A549 (cell line): ENCODE results near the gene SIM1. TPM values are rescaled to one million over a fixed set of nuclear protein-coding genes. Genes with fewer than 3 reads are reported as not detected.

Source experiments
- ATAC-seq, 2 experiments: fragments of 200-7000 bp in 1 of 2; fragments of >200 bp in 1 of 2; cut with Nextera tagmentation in 1 of 2; cut with Tn5 transposase in 1 of 2; 3 replicates each; pipeline versions ENCODE4 v1.8.0 to v1.9.1; 2018 to 2020; ENCODE audit warnings: mild to moderate bottlenecking in 1 of 2, moderate library complexity in 1 of 2
- CTCF ChIA-PET: fragments of 300-600 bp; sonication (Branson Sonifier 250); formaldehyde crosslinking; extraction: SDS; loops from one replicate; lab custom pipeline; 2021; ENCODE audit warnings: antibody characterized with exemption, inconsistent platforms; lab: Yijun Ruan, JAX
- POLR2A ChIA-PET: fragments of 350-600 bp; formaldehyde crosslinking; extraction: SDS; loops from one replicate; lab custom pipeline; 2021; ENCODE audit warnings: antibody characterized with exemption, inconsistent platforms; lab: Yijun Ruan, JAX
- DNase-seq, 2 experiments: peaks; one replicate each; pipeline versions ENCODE4 v3.0.0 to v3.0.0-alpha.2; 2011 to 2016; ENCODE audit warnings: low read depth in 1 of 2, low spot score in 1 of 2
- FAIRE-seq: peaks from 2 replicates; lab custom pipeline; 2011; peaks lifted over from hg19 to GRCh38; lab: Jason Lieb, UNC
- H3K27ac ChIP-seq, 2 experiments: fragments of >200 bp; sonication (Bioruptor Twin); formaldehyde crosslinking; 3 replicates each; pipeline ENCODE4 v1.5.1; 2016 to 2017
- H3K4me1 ChIP-seq: fragments of >200 bp; sonication (Bioruptor Twin); formaldehyde crosslinking; 3 replicates; pipeline ENCODE4 v1.6.1; 2016
- H3K4me2 ChIP-seq: fragments of >200 bp; sonication (Bioruptor Twin); formaldehyde crosslinking; 3 replicates; pipeline ENCODE4 v1.6.1; 2016
- H3K4me3 ChIP-seq: fragments of >200 bp; sonication (Bioruptor Twin); formaldehyde crosslinking; 3 replicates; pipeline ENCODE4 v1.5.1; 2016
- H3K9me3 ChIP-seq: fragments of >200 bp; sonication (Bioruptor Twin); formaldehyde crosslinking; 3 replicates; pipeline ENCODE4 v1.6.1; 2016
- CBX8 ChIP-seq: fragments of 200-600 bp; sonication (generic); IDR thresholded peaks from 2 replicates; pipeline ENCODE4 v1.6.1; 2016
- EP300 ChIP-seq, 2 experiments: fragments of >200 bp; sonication (Bioruptor Twin); formaldehyde crosslinking; IDR thresholded peaks; 2 replicates in 1 of 2; 3 replicates in 1 of 2; pipeline ENCODE4 v1.6.1; 2016 to 2017
- FOSL2 ChIP-seq, 2 experiments: fragments of 450-650 bp in 1 of 2; fragments of >200 bp in 1 of 2; sonication (Bioruptor Twin) in 1 of 2; formaldehyde crosslinking; IDR thresholded peaks; 2 replicates each; pipeline versions ENCODE4 v1.5.0 to v1.6.1; 2016 to 2020; ENCODE audit warnings: mild to moderate bottlenecking in 1 of 2, moderate library complexity in 1 of 2
- HDAC2 ChIP-seq: fragments of 200-600 bp; sonication (generic); IDR thresholded peaks from 2 replicates; pipeline ENCODE4 v1.6.1; 2016
- HOXB5 ChIP-seq: fragments of 250-450 bp; sonication (Bioruptor Pico); IDR thresholded peaks from 2 replicates; pipeline ENCODE4 v1.5.0; 2020; ENCODE audit warnings: mild to moderate bottlenecking, moderate library complexity
- NPAS2 ChIP-seq: fragments of 250-450 bp; sonication (Bioruptor Pico); IDR thresholded peaks from 2 replicates; pipeline ENCODE4 v1.8.0; 2022; ENCODE audit warnings: mild to moderate bottlenecking, moderate library complexity, borderline replicate concordance
- RARB ChIP-seq: fragments of 250-450 bp; sonication (Bioruptor Pico); IDR thresholded peaks from 2 replicates; pipeline ENCODE4 v1.8.0; 2021; ENCODE audit warnings: mild to moderate bottlenecking, moderate library complexity
- RCOR1 ChIP-seq: fragments of 150-350 bp; IDR thresholded peaks from 2 replicates; pipeline ENCODE4 v1.6.1; 2014; ENCODE audit warnings: antibody characterized with exemption, low read length, low read depth
- TFCP2L1 ChIP-seq: fragments of 250-450 bp; sonication (Bioruptor Pico); IDR thresholded peaks from 2 replicates; pipeline ENCODE4 v1.5.0; 2021; ENCODE audit warnings: mild to moderate bottlenecking
- TP53 ChIP-seq: fragments of 250-450 bp; sonication (Bioruptor Pico); IDR thresholded peaks from 2 replicates; pipeline ENCODE4 v1.5.0; 2021; ENCODE audit warnings: mild to moderate bottlenecking, moderate library complexity
- ZC3H11A ChIP-seq: fragments of 450-650 bp; IDR thresholded peaks from 2 replicates; pipeline ENCODE4 v1.6.1; 2014; ENCODE audit warnings: antibody characterized with exemption, mild to moderate bottlenecking
- WGBS: methylation state at CpG from one replicate; pipeline ENCODE4 v1.1.6; 2017; ENCODE audit errors: missing lambda C conversion rate; 5-methylcytosine and 5-hydroxymethylcytosine counted together
- polyA plus RNA-seq, 4 experiments: library from polyadenylated mRNA; depleted of rRNA in 3 of 4; stranded (reverse); fragments of >200 nt; fragmentation: RNase III in 1 of 4; extraction: RNeasy Plus Mini Kit Qiagen cat#74134 plus additional on column Dnase treatment in 1 of 4; gene quantifications; 2 replicates in 3 of 4; 3 replicates in 1 of 4; pipeline ENCODE4 v1.2.3, GENCODE V29; 2011 to 2017
- TF ChIP-seq, protein P1 (sequence below): fragments of 200-600 bp; sonication (generic); IDR thresholded peaks from 2 replicates; pipeline ENCODE4 v1.6.1; 2016; ENCODE audit warnings: antibody characterized with exemption, mild to moderate bottlenecking, moderate library complexity
- TF ChIP-seq, protein P2 (sequence below): fragments of 150-350 bp; IDR thresholded peaks from 2 replicates; pipeline ENCODE4 v1.6.1; 2014; ENCODE audit warnings: low read depth, mild to moderate bottlenecking, low read length
- TF ChIP-seq, protein P3 (sequence below): fragments of >200 bp; sonication (Bioruptor Twin); formaldehyde crosslinking; IDR thresholded peaks from 3 replicates; pipeline ENCODE4 v1.5.1; 2016
- TF ChIP-seq, protein P4 (sequence below): fragments of 250-450 bp; sonication (Bioruptor Pico); IDR thresholded peaks from 2 replicates; pipeline ENCODE4 v1.5.0; 2021; ENCODE audit warnings: mild to moderate bottlenecking, moderate library complexity, borderline replicate concordance
- TF ChIP-seq, protein P5 (sequence below): IDR thresholded peaks from 2 replicates; pipeline ENCODE4 v1.6.1; 2012; ENCODE audit warnings: low read depth, borderline replicate concordance
- TF ChIP-seq, protein P6 (sequence below): IDR thresholded peaks from 2 replicates; pipeline ENCODE4 v1.6.1; 2012

The SIM1 gene
- polyA plus RNA-seq, 2 of the 4 experiments (the other 2 are of a cell fraction): not detected

DNA sequence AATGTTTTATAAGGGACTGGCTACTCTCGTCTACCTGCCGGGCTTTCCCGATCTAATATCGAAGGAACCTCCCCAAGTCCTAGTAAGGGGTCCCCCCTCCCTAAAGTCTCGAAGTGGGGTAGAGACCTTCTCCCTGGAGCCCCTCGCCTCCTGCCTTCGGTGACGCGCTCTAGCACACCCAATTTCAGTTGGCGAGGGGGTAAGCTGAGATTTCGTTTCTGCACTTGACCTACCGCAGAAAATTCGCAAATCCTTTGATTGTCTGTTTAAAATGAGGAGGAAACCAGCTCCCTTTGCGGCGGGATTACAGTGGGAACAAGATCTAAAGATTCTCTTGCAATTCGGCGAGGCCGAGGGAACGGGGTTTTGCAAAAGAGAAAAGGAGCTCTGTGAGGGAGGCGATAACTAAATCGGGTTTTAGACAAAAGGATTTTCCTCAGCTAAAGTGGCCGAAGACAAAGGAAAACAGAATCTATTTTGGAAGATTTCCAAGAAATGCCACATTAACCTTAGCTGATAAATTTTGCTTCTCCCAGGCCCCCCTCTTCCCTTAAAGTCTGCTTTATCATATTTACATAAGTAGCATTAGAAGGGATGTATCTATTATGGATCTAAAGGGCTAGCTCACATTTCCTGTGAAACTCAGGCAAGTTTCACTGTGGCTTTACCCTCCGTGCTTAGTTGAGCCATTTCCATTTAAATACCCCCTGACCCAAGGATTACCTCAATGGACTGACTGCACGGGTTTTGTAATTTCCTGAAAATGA is 8.4 kb downstream of the SIM1 start:
- no peaks in the 10 kb centered on the region for H3K9me3 ChIP-seq
- ATAC-seq (no peak), DNase-seq (no peak)
- no peak overlapping the region for H3K4me2 ChIP-seq
- ChIA-PET POLR2A (no interaction called here), CTCF (interaction anchor here (1.6 kb wide), 1 partner anchor 339 kb away, joined by 4 read pairs; no protein-coding TSS in a partner anchor)
- H3K4me3 ChIP-seq: no peak overlapping the region
- no peak for TF ChIP-seq CBX8
- no peak for TF ChIP-seq HDAC2
- TF ChIP-seq, protein P1, sequence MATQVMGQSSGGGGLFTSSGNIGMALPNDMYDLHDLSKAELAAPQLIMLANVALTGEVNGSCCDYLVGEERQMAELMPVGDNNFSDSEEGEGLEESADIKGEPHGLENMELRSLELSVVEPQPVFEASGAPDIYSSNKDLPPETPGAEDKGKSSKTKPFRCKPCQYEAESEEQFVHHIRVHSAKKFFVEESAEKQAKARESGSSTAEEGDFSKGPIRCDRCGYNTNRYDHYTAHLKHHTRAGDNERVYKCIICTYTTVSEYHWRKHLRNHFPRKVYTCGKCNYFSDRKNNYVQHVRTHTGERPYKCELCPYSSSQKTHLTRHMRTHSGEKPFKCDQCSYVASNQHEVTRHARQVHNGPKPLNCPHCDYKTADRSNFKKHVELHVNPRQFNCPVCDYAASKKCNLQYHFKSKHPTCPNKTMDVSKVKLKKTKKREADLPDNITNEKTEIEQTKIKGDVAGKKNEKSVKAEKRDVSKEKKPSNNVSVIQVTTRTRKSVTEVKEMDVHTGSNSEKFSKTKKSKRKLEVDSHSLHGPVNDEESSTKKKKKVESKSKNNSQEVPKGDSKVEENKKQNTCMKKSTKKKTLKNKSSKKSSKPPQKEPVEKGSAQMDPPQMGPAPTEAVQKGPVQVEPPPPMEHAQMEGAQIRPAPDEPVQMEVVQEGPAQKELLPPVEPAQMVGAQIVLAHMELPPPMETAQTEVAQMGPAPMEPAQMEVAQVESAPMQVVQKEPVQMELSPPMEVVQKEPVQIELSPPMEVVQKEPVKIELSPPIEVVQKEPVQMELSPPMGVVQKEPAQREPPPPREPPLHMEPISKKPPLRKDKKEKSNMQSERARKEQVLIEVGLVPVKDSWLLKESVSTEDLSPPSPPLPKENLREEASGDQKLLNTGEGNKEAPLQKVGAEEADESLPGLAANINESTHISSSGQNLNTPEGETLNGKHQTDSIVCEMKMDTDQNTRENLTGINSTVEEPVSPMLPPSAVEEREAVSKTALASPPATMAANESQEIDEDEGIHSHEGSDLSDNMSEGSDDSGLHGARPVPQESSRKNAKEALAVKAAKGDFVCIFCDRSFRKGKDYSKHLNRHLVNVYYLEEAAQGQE: no peak
- TF ChIP-seq, protein P2, sequence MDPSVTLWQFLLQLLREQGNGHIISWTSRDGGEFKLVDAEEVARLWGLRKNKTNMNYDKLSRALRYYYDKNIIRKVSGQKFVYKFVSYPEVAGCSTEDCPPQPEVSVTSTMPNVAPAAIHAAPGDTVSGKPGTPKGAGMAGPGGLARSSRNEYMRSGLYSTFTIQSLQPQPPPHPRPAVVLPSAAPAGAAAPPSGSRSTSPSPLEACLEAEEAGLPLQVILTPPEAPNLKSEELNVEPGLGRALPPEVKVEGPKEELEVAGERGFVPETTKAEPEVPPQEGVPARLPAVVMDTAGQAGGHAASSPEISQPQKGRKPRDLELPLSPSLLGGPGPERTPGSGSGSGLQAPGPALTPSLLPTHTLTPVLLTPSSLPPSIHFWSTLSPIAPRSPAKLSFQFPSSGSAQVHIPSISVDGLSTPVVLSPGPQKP: no peak
- TF ChIP-seq TP53 (CRISPR knock-in tag): no peak
- TF ChIP-seq NPAS2 (CRISPR knock-in tag): no peak
- TF ChIP-seq, protein P3, sequence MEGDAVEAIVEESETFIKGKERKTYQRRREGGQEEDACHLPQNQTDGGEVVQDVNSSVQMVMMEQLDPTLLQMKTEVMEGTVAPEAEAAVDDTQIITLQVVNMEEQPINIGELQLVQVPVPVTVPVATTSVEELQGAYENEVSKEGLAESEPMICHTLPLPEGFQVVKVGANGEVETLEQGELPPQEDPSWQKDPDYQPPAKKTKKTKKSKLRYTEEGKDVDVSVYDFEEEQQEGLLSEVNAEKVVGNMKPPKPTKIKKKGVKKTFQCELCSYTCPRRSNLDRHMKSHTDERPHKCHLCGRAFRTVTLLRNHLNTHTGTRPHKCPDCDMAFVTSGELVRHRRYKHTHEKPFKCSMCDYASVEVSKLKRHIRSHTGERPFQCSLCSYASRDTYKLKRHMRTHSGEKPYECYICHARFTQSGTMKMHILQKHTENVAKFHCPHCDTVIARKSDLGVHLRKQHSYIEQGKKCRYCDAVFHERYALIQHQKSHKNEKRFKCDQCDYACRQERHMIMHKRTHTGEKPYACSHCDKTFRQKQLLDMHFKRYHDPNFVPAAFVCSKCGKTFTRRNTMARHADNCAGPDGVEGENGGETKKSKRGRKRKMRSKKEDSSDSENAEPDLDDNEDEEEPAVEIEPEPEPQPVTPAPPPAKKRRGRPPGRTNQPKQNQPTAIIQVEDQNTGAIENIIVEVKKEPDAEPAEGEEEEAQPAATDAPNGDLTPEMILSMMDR: no peak
- TF ChIP-seq, protein P4, sequence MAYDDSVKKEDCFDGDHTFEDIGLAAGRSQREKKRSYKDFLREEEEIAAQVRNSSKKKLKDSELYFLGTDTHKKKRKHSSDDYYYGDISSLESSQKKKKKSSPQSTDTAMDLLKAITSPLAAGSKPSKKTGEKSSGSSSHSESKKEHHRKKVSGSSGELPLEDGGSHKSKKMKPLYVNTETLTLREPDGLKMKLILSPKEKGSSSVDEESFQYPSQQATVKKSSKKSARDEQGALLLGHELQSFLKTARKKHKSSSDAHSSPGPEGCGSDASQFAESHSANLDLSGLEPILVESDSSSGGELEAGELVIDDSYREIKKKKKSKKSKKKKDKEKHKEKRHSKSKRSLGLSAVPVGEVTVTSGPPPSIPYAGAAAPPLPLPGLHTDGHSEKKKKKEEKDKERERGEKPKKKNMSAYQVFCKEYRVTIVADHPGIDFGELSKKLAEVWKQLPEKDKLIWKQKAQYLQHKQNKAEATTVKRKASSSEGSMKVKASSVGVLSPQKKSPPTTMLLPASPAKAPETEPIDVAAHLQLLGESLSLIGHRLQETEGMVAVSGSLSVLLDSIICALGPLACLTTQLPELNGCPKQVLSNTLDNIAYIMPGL: no peak
- TF ChIP-seq RARB: no peak
- TF ChIP-seq RCOR1: no peak
- TF ChIP-seq, protein P5, sequence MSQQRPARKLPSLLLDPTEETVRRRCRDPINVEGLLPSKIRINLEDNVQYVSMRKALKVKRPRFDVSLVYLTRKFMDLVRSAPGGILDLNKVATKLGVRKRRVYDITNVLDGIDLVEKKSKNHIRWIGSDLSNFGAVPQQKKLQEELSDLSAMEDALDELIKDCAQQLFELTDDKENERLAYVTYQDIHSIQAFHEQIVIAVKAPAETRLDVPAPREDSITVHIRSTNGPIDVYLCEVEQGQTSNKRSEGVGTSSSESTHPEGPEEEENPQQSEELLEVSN: no peak
- TF ChIP-seq EP300 (IDR thresholded peaks at IDR 0.05): no peak
- no peak for TF ChIP-seq ZC3H11A
- no peak for TF ChIP-seq HOXB5 (CRISPR knock-in tag)
- TF ChIP-seq, protein P6, sequence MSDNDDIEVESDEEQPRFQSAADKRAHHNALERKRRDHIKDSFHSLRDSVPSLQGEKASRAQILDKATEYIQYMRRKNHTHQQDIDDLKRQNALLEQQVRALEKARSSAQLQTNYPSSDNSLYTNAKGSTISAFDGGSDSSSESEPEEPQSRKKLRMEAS: no peak
- TF ChIP-seq TFCP2L1 (CRISPR knock-in tag): no peak
- no peak for TF ChIP-seq FOSL2 (IDR thresholded peaks at IDR 0.05)
- no peak for TF ChIP-seq FOSL2 (CRISPR knock-in tag; IDR thresholded peaks at IDR 0.05)
- TF ChIP-seq, all 56 proteins: peak for 0
- WGBS: 89% methylated on average over 24 of the region's 24 CpGs
- no peak overlapping the region for H3K27ac ChIP-seq
- no peaks in the 10 kb centered on the region for H3K4me1 ChIP-seq
- FAIRE-seq: no peak
